SK-N-SH treated with all-trans-retinoic acid at 6 μM for 48 hours (cell line): ENCODE data around the gene NOL3.

ENCODE experiments used
- ATAC-seq: fragments of 200-7000 bp; cut with Tn5 transposase; 3 replicates; pipeline ENCODE4 v1.9.1; 2020; ENCODE audit warnings: mild to moderate bottlenecking, moderate library complexity
- ARNTL ChIP-seq: fragments of 450-650 bp; formaldehyde crosslinking; IDR thresholded peaks from 2 replicates; pipeline ENCODE4 v1.5.0; 2020; ENCODE audit warnings: low read depth, mild to moderate bottlenecking, moderate library complexity, borderline replicate concordance
- CSDC2 ChIP-seq: fragments of 250-450 bp; sonication (Bioruptor Pico); IDR thresholded peaks from 2 replicates; pipeline ENCODE4 v1.5.0; 2020; ENCODE audit warnings: mild to moderate bottlenecking, moderate library complexity
- ESRRG ChIP-seq: fragments of 250-450 bp; sonication (Bioruptor Pico); IDR thresholded peaks from 2 replicates; pipeline ENCODE4 v1.6.1; 2021; ENCODE audit warnings: mild to moderate bottlenecking
- ISL1 ChIP-seq: fragments of 250-450 bp; sonication (Bioruptor Pico); IDR thresholded peaks from 2 replicates; pipeline ENCODE4 v2.1.2; 2022; ENCODE audit warnings: mild to moderate bottlenecking, moderate library complexity
- PATZ1 ChIP-seq: fragments of 250-450 bp; sonication (Bioruptor Pico); IDR thresholded peaks from 2 replicates; pipeline ENCODE4 v1.8.0; 2020; ENCODE audit warnings: mild to moderate bottlenecking, moderate library complexity, borderline replicate concordance
- POU6F1 ChIP-seq: fragments of 250-450 bp; sonication (Bioruptor Pico); IDR thresholded peaks from 2 replicates; pipeline ENCODE4 v1.8.0; 2021; ENCODE audit warnings: low read depth, mild to moderate bottlenecking, moderate library complexity, borderline replicate concordance
- PPARA ChIP-seq: fragments of 250-450 bp; sonication (Bioruptor Pico); IDR thresholded peaks from 2 replicates; pipeline ENCODE4 v1.5.0; 2020; ENCODE audit warnings: mild to moderate bottlenecking, borderline replicate concordance
- RARB ChIP-seq: fragments of 250-450 bp; sonication (Bioruptor Pico); IDR thresholded peaks from 2 replicates; pipeline ENCODE4 v1.8.0; 2021; ENCODE audit warnings: mild to moderate bottlenecking, moderate library complexity
- SNAI2 ChIP-seq: fragments of 250-450 bp; sonication (Bioruptor Pico); IDR thresholded peaks from 2 replicates; pipeline ENCODE4 v1.5.0; 2020; ENCODE audit warnings: mild to moderate bottlenecking, moderate library complexity
- TCF4 ChIP-seq: fragments of 250-450 bp; sonication (Bioruptor Pico); IDR thresholded peaks from 2 replicates; pipeline ENCODE4 v1.8.0; 2021; ENCODE audit warnings: mild to moderate bottlenecking, moderate library complexity, borderline replicate concordance
- TOX ChIP-seq: fragments of 250-450 bp; sonication (Bioruptor Pico); IDR thresholded peaks from 2 replicates; pipeline ENCODE4 v1.8.0; 2021; ENCODE audit warnings: mild to moderate bottlenecking, moderate library complexity, borderline replicate concordance
- TSHZ2 ChIP-seq: fragments of 250-450 bp; sonication (Bioruptor Pico); IDR thresholded peaks from 2 replicates; pipeline ENCODE4 v1.5.0; 2020; ENCODE audit warnings: mild to moderate bottlenecking, moderate library complexity
- ZC3H10 ChIP-seq: fragments of 250-450 bp; sonication (Bioruptor Pico); IDR thresholded peaks from 2 replicates; pipeline ENCODE4 v1.5.1; 2021; ENCODE audit warnings: mild to moderate bottlenecking, moderate library complexity
- ZFP3 ChIP-seq: fragments of 250-450 bp; sonication (Bioruptor Pico); IDR thresholded peaks from 2 replicates; pipeline ENCODE4 v1.5.0; 2020; ENCODE audit warnings: mild to moderate bottlenecking, moderate library complexity
- ZNF565 ChIP-seq: fragments of 450-650 bp; formaldehyde crosslinking; conservative IDR thresholded peaks from 2 replicates; pipeline ENCODE4 v1.5.0; 2020; ENCODE audit warnings: low read depth, mild to moderate bottlenecking, moderate library complexity
- ZNF70 ChIP-seq: fragments of 450-650 bp; formaldehyde crosslinking; IDR thresholded peaks from 2 replicates; pipeline ENCODE4 v1.5.0; 2020; ENCODE audit warnings: mild to moderate bottlenecking, moderate library complexity
- ZNF8 ChIP-seq: fragments of 450-650 bp; formaldehyde crosslinking; IDR thresholded peaks from 2 replicates; pipeline ENCODE4 v1.5.0; 2020; ENCODE audit warnings: mild to moderate bottlenecking, moderate library complexity
- TF ChIP-seq, protein P1 (sequence below): fragments of 250-450 bp; sonication (Bioruptor Pico); IDR thresholded peaks from 2 replicates; pipeline ENCODE4 v1.5.1; 2020; ENCODE audit warnings: low read depth, mild to moderate bottlenecking, moderate library complexity
- TF ChIP-seq, protein P2 (sequence below): fragments of 250-450 bp; sonication (Bioruptor Pico); IDR thresholded peaks from 2 replicates; pipeline ENCODE4 v1.5.1; 2021; ENCODE audit warnings: mild to moderate bottlenecking, moderate library complexity

The NOL3 gene

GRCh38 chr16:67202426-67202825 is 32.1 kb downstream of the NOL3 start (continued):
- no peak for TF ChIP-seq ZNF8 (CRISPR knock-in tag)

- TF ChIP-seq SNAI2 (CRISPR knock-in tag), result no peak
- TF ChIP-seq ZNF8 (CRISPR knock-in tag), result no peak
- no peak for TF ChIP-seq PATZ1 (CRISPR knock-in tag)
- no peak for TF ChIP-seq POU6F1 (CRISPR knock-in tag)
- no peak for TF ChIP-seq ZFP3
- no peak for TF ChIP-seq ZNF70 (CRISPR knock-in tag)
- TF ChIP-seq, all 23 proteins: peak for 0
- ATAC-seq, result no peak
These were observed 32.7 kb downstream of the NOL3 start for GRCh38 chr16:67202956-67203493.

DNA sequence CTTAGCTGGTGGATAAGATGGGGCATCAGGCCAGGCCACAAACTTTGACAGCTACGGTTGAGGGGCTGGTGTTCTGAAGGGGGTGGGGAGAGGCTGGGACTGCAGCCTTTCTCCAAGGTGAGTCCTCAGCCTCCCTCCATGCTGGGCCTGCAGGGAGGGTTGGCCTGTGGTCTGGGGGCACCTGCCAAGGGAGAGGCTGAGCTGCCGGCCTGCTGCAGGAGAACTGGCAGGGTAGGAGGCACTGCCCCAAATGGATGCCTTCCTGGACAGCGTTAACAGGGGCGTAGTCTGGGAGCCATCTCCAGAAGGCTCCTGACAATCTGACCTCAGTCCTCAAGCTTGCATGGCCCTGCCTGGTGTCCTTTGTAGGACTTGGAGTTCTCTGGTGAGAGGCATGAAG is 33.7 kb downstream of the NOL3 start:
- no peak for TF ChIP-seq ARNTL (CRISPR knock-in tag)
- no peak for TF ChIP-seq ZFP3
- TF ChIP-seq ZNF565, result no peak
- TF ChIP-seq RARB (CRISPR knock-in tag), result no peak
- no peak for TF ChIP-seq POU6F1 (CRISPR knock-in tag)
- TF ChIP-seq CSDC2 (CRISPR knock-in tag), result no peak
- no peak for TF ChIP-seq TSHZ2 (CRISPR knock-in tag)
- TF ChIP-seq, protein P1, sequence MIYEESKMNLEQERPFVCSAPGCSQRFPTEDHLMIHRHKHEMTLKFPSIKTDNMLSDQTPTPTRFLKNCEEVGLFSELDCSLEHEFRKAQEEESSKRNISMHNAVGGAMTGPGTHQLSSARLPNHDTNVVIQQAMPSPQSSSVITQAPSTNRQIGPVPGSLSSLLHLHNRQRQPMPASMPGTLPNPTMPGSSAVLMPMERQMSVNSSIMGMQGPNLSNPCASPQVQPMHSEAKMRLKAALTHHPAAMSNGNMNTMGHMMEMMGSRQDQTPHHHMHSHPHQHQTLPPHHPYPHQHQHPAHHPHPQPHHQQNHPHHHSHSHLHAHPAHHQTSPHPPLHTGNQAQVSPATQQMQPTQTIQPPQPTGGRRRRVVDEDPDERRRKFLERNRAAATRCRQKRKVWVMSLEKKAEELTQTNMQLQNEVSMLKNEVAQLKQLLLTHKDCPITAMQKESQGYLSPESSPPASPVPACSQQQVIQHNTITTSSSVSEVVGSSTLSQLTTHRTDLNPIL (CRISPR knock-in tag), result no peak
- TF ChIP-seq SNAI2 (CRISPR knock-in tag), result no peak
- TF ChIP-seq, protein P2, sequence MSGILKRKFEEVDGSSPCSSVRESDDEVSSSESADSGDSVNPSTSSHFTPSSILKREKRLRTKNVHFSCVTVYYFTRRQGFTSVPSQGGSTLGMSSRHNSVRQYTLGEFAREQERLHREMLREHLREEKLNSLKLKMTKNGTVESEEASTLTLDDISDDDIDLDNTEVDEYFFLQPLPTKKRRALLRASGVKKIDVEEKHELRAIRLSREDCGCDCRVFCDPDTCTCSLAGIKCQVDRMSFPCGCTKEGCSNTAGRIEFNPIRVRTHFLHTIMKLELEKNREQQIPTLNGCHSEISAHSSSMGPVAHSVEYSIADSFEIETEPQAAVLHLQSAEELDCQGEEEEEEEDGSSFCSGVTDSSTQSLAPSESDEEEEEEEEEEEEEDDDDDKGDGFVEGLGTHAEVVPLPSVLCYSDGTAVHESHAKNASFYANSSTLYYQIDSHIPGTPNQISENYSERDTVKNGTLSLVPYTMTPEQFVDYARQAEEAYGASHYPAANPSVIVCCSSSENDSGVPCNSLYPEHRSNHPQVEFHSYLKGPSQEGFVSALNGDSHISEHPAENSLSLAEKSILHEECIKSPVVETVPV (CRISPR knock-in tag), result no peak
- TF ChIP-seq ZNF70 (CRISPR knock-in tag), result no peak
- no peak for TF ChIP-seq ZC3H10 (CRISPR knock-in tag)
- no peak for TF ChIP-seq TCF4 (CRISPR knock-in tag)
- TF ChIP-seq ISL1 (CRISPR knock-in tag), result no peak
- TF ChIP-seq TOX (CRISPR knock-in tag), result no peak
- no peak for TF ChIP-seq PPARA (CRISPR knock-in tag)
- no peak for TF ChIP-seq ESRRG
- ATAC-seq, result no peak
